Chondrocyte (in vitro differentiated cells): ENCODE results near the gene WNT3. TPM values are rescaled to one million over a fixed set of nuclear protein-coding genes. Genes with fewer than 3 reads are reported as not detected.

ENCODE experiments used
- DNase-seq: peaks from one replicate; pipeline ENCODE4 v3.0.0; 2021; ENCODE audit warnings: mixed read lengths, low spot score
- H3K27ac Mint-ChIP-seq: one replicate; pipeline ENCODE4 v1.8.0; 2021; ENCODE audit warnings: mild to moderate bottlenecking, moderate library complexity, mixed read lengths; ENCODE audit not compliant: unreplicated experiment
- H3K27me3 Mint-ChIP-seq: 2 replicates; pipeline ENCODE4 v1.8.0; 2021; ENCODE audit warnings: low read depth, mixed read lengths
- H3K36me3 Mint-ChIP-seq: 2 replicates; pipeline ENCODE4 v1.8.0; 2021; ENCODE audit warnings: low read depth, mixed read lengths
- H3K4me1 Mint-ChIP-seq: 2 replicates; pipeline ENCODE4 v1.8.0; 2021; ENCODE audit warnings: low read depth, mild to moderate bottlenecking, mixed read lengths
- H3K4me3 Mint-ChIP-seq: one replicate; pipeline ENCODE4 v1.8.0; 2021; ENCODE audit warnings: mild to moderate bottlenecking, moderate library complexity, mixed read lengths; ENCODE audit not compliant: unreplicated experiment
- H3K9me3 Mint-ChIP-seq: 2 replicates; pipeline ENCODE4 v1.8.0; 2021; ENCODE audit warnings: low read depth, mixed read lengths
- total RNA-seq: library from RNA; stranded (reverse); gene quantifications from 3 replicates; pipeline ENCODE4 v1.2.1, GENCODE V29; 2021
- TF ChIP-seq, protein P1 (sequence below): fragments of 200-600 bp; sonication (generic); IDR thresholded peaks from 2 replicates; pipeline ENCODE4 v1.5.0; 2021; ENCODE audit warnings: antibody characterized with exemption, mild to moderate bottlenecking, moderate library complexity

WNT3 gene
- total RNA-seq, 1 donor from 2014 or later = 4.9 TPM

DNA sequence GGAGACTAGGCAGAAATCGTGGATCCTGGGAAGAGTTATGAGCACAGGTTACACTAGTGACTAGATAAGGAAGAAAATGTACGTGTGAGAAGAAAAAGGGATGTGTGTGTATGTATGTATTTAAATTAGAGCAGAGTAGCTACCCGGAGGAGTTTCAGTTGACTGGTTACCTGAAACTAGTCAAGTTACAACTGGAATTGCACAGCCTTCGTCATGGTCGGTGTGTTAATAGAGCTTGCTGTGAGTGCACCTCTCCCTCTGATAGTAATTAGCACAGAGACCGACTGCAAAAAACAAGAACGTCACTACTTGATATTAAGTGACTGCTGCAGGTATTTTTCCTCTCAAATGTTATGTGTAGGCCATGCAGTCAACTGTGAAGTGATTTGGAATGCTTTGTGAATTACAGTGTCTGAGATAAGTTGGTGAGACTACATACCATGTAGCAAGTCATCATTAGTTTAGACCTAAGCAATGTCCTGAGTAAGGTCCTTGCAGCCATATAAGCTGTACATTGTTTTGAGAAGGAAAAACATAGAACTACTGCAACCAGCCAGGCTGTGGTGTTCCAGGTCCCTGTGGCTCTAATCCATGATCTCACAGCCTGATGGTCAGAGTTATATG, 95.7 kb downstream of the WNT3 start:
- Mint-ChIP-seq H3K36me3 (peaks cover 6% of the 10 kb centered on the region), H3K27me3 (no peaks in the 10 kb centered on the region), H3K4me1 (peaks cover 16% of the 10 kb centered on the region), H3K4me3 (no peak overlapping the region), H3K9me3 (no peaks in the 10 kb centered on the region), H3K27ac (no peak overlapping the region)
- TF ChIP-seq, protein P1, sequence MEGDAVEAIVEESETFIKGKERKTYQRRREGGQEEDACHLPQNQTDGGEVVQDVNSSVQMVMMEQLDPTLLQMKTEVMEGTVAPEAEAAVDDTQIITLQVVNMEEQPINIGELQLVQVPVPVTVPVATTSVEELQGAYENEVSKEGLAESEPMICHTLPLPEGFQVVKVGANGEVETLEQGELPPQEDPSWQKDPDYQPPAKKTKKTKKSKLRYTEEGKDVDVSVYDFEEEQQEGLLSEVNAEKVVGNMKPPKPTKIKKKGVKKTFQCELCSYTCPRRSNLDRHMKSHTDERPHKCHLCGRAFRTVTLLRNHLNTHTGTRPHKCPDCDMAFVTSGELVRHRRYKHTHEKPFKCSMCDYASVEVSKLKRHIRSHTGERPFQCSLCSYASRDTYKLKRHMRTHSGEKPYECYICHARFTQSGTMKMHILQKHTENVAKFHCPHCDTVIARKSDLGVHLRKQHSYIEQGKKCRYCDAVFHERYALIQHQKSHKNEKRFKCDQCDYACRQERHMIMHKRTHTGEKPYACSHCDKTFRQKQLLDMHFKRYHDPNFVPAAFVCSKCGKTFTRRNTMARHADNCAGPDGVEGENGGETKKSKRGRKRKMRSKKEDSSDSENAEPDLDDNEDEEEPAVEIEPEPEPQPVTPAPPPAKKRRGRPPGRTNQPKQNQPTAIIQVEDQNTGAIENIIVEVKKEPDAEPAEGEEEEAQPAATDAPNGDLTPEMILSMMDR = no peak
- no peak for DNase-seq

DNA sequence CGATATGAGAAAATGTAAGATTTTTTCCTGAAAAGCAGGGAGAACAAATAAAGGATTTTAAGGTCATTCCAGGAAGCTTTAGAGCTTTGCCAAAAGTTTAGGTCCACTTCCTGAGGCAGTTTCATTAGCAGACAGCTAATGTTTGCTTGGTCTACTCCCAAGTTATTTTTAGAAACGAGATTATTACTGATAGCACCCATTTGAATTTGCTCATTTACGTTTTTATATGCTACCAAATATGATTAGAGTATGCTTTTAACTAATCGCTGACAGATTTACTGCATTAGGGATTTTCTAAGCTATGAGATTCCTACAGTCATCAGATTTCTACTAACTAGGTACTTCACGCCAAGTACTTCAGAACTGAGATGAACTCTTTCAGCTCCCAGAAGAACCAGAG, 98.1 kb downstream of the WNT3 start:
- H3K27ac Mint-ChIP-seq = no peak overlapping the region
- no peaks in the 10 kb centered on the region for H3K27me3 Mint-ChIP-seq
- TF ChIP-seq, protein P1 = no peak
- H3K9me3 Mint-ChIP-seq = no peaks in the 10 kb centered on the region
- peaks cover 10% of the 10 kb centered on the region for H3K36me3 Mint-ChIP-seq
- peaks cover 8% of the 10 kb centered on the region for H3K4me1 Mint-ChIP-seq
- DNase-seq = no peak
- no peak overlapping the region for H3K4me3 Mint-ChIP-seq

DNA sequence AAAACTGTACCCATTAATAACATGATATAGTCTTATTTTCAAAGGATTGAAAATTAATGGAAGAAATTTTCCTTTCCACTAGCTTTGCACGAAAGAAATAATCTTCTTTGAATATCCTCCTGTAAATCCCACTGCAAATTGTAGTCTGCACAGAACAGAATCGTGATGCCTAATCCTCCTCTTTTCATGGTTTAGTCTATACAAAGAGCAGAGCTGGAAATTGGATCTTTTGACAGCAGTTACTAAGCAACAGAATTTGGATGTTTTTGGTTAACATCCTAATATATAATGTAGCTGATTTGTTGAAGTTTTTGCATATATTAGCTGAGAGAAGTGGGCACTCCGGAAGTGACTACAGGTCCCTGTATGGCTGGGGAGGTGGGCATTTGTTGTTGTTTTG, 98.6 kb downstream of the WNT3 start:
- H3K4me3 Mint-ChIP-seq = no peak overlapping the region
- peaks cover 10% of the 10 kb centered on the region for H3K36me3 Mint-ChIP-seq
- H3K27me3 Mint-ChIP-seq = no peaks in the 10 kb centered on the region
- no peaks in the 10 kb centered on the region for H3K9me3 Mint-ChIP-seq
- DNase-seq = no peak
- H3K27ac Mint-ChIP-seq = no peak overlapping the region
- TF ChIP-seq, protein P1 = no peak
- H3K4me1 Mint-ChIP-seq = peaks cover 8% of the 10 kb centered on the region

DNA sequence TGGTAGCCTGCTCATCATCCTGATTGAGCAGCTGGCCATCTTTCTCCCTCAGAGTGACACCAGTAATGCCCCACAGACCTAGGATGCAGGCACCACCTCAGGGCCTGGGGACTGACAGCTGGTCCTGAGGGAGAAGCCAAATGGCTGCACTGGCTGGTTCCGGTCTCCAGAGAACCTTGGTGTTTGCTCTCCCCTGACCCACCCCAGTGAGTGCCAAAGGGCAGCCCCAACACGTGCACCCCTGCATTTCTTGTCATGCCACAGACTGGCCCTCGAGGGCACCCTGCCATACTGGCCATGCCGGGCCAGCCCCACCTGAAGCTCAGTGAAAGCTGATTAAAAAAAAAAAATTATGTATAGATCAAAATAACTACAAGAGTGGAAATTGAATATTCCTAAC, 100.5 kb downstream of the WNT3 start:
- H3K27me3 Mint-ChIP-seq = no peaks in the 10 kb centered on the region
- no peaks in the 10 kb centered on the region for H3K9me3 Mint-ChIP-seq
- H3K4me1 Mint-ChIP-seq = peaks cover 8% of the 10 kb centered on the region
- H3K27ac Mint-ChIP-seq = no peak overlapping the region
- peaks cover 12% of the 10 kb centered on the region for H3K36me3 Mint-ChIP-seq
- TF ChIP-seq, protein P1 = no peak
- DNase-seq = no peak
- no peak overlapping the region for H3K4me3 Mint-ChIP-seq

Other genes starting within 250 kb of the WNT3 start
- 7.9 to 12.0 TPM (median 8.1 TPM) in 3 replicates for gene ARL17A, start 239.0 kb downstream of the WNT3 start, total RNA-seq
- 48.3 to 55.5 TPM (median 48.6 TPM) in 3 replicates for gene NSF, start 228.0 kb downstream of the WNT3 start, total RNA-seq
- not detected in 3 replicates for gene WNT9B, start 32.9 kb upstream of the WNT3 start, total RNA-seq
- gene GOSR2, start 104.5 kb upstream of the WNT3 start, total RNA-seq = 56.5 to 77.7 TPM (median 58.8 TPM) in 3 replicates
- not detected in 3 replicates for gene RPRML, start 160.6 kb upstream of the WNT3 start, total RNA-seq